Uterus (tissue), 4 donors: ENCODE data around the gene SCLY. TPM values are rescaled to one million over a fixed set of nuclear protein-coding genes. Genes with fewer than 3 reads are reported as not detected.

Experiments used
- DNase-seq, 2 donors: peaks; one replicate each; pipeline ENCODE4 v3.0.0-alpha.2; 2019 to 2020
- H3K27ac ChIP-seq, 2 donors: fragments of 200-600 bp; sonication (generic); 1 replicate in 1 of 2; 2 replicates in 1 of 2; pipeline ENCODE4 v1.5.1; 2016 to 2018
- H3K27me3 ChIP-seq, 2 donors: fragments of 200-600 bp; sonication (generic); one replicate each; pipeline ENCODE4 v1.5.1; 2018 to 2019; ENCODE audit warnings: control low read depth in 1 of 2
- H3K36me3 ChIP-seq, 2 donors: fragments of 200-600 bp; sonication (generic); one replicate each; pipeline ENCODE4 v1.5.1; 2019; ENCODE audit warnings: control low read depth in 1 of 2
- H3K4me1 ChIP-seq, 2 donors: fragments of 200-600 bp; sonication (generic); one replicate each; pipeline ENCODE4 v1.5.1; 2018 to 2019; ENCODE audit warnings: control low read depth in 1 of 2
- H3K4me3 ChIP-seq, 2 donors: fragments of 200-600 bp; sonication (generic); 1 replicate in 1 of 2; 2 replicates in 1 of 2; pipeline ENCODE4 v1.5.1; 2018 to 2019; ENCODE audit warnings: mild to moderate bottlenecking in 1 of 2
- H3K9me3 ChIP-seq, 2 donors: fragments of 200-600 bp; sonication (generic); one replicate each; pipeline ENCODE4 v1.5.1; 2019; ENCODE audit warnings: control low read depth in 1 of 2
- POLR2A ChIP-seq, 2 donors: fragments of 450-650 bp; IDR thresholded peaks; one replicate each; pipeline ENCODE4 v1.6.1; 2016; ENCODE audit warnings: antibody characterized with exemption in 2 of 2, mild to moderate bottlenecking in 1 of 2, moderate library complexity in 1 of 2
- intact Hi-C: fragments of 100-400 bp; cut with DNase I; formaldehyde crosslinking; loops from one replicate; pipeline ENCODE4 v1.15.1; 2023; ENCODE audit warnings: low total_unique reads
- total RNA-seq, 4 donors: library from RNA; depleted of rRNA in 3 of 4; stranded (reverse); fragments of >200 nt in 3 of 4; gene quantifications; one replicate each; pipeline versions ENCODE4 v1.1.0 to v1.2.4, GENCODE V29; 2014 to 2023
- TF ChIP-seq, protein P1 (sequence below), 4 experiments: fragments of 200-600 bp in 2 of 4; fragments of 450-650 bp in 2 of 4; sonication (generic) in 2 of 4; IDR thresholded peaks; one replicate each; pipeline ENCODE4 v1.5.1; 2016 to 2019; ENCODE audit warnings: antibody characterized with exemption in 4 of 4, mild to moderate bottlenecking in 2 of 4, moderate library complexity in 1 of 4
- donor health status: DM: yes; HTN: yes; CAD: no.

SCLY gene
- total RNA-seq, 4 donors from 2014 or later = 5.1 to 26.0 (median 12.8) TPM

DNA sequence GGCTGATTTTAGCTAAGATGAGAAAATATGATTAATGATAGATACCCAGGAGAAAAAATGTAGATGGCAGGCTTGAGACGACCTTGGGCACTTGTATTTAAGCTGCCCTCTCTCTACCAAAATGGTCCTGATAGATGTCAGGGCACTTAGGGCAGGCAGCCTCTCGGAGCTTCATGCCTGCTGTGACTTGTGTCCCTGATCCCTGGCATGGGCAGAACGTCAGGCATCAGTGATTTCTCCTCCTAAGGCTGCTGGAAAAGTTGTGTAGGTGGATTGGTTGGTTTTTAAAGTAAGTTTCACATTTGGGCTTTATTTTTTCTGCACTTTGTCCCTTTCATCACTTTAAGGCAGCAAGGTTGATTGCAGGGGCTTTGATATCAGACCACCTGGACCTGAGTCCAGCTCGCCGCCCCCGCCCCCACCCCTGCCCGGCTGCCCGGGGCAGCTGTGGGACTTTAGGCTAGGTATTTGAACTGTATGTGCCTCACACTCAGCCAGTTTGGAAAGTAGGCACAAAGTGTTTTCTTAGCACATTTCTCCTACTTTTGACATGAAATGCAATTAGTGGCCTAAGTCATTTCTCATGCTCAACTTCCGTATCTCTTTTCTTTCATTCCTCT, 35.0 kb upstream of the SCLY start:
- Histone ChIP-seq H3K4me3 (no peak overlapping the region), H3K9me3 (no peaks in the 10 kb centered on the region), H3K27me3 (no peaks in the 10 kb centered on the region), H3K36me3 (no peaks in the 10 kb centered on the region), H3K27ac (no peak overlapping the region), H3K4me1 (no peaks in the 10 kb centered on the region)
- intact Hi-C loops = no loop called here
- TF ChIP-seq, protein P1, sequence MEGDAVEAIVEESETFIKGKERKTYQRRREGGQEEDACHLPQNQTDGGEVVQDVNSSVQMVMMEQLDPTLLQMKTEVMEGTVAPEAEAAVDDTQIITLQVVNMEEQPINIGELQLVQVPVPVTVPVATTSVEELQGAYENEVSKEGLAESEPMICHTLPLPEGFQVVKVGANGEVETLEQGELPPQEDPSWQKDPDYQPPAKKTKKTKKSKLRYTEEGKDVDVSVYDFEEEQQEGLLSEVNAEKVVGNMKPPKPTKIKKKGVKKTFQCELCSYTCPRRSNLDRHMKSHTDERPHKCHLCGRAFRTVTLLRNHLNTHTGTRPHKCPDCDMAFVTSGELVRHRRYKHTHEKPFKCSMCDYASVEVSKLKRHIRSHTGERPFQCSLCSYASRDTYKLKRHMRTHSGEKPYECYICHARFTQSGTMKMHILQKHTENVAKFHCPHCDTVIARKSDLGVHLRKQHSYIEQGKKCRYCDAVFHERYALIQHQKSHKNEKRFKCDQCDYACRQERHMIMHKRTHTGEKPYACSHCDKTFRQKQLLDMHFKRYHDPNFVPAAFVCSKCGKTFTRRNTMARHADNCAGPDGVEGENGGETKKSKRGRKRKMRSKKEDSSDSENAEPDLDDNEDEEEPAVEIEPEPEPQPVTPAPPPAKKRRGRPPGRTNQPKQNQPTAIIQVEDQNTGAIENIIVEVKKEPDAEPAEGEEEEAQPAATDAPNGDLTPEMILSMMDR (IDR thresholded peaks at IDR 0.05) = no peak
- TF ChIP-seq POLR2A (IDR thresholded peaks at IDR 0.05) = no peak
- no peak for DNase-seq

DNA sequence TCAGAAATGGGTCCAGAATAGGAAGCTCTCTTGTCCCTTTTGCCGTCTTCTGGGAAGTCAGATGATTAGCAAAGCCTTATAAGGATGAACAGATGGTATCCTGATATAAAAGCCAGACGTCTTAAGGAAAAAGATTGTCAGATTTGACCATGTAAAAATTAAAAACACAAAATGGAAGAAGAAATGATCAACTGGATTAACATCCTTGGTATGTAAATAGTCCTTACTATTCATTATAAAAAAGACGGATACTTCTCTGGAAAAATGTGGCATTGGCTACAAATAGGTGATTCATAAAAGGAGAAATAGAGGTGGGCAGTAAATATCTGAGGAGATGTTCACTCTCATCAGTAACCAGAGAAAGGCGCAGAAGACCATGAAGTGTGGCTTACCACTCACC, 33.7 kb upstream of the SCLY start:
- no peaks in the 10 kb centered on the region for H3K36me3 ChIP-seq

DNA sequence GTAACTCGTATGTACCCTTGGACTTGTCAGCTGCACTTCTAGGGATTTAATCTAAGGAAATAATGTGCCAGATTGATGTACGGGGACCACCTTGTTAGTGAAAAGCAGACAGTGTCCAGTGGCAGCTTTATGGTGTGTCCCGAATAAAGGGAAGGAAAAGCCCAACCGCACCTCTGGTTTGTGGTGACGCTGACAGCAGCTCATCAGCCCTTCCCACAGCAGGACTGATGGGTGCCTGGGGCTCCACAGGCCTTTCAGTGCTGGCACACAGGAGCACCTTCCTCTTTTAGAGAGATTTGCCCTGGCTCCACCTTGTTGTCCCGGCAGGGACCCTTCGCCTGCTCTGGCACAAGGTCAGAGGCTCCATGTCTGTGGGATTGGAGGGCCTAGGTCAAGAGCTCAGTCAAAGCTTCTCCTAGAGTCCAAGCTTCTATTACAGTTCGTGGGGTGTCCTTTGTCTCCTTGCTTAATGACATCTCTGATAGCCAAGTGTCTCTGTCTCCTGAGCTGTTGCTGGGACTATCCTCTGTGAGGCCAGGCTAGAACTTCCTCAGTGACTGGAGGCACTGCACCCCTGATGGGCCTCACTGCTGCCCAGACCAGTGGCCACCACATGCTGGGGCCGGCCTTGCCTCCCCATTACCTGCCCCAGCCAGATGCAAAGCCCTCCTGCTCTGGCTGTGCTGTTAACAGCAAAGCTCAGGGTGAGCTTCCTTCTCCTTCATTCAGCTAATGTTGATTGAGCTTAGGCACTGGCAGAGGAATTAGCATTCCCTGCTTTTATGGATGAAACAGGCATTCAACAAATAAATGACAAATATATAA, 33.0 kb upstream of the SCLY start:
- no peak for DNase-seq
- no peaks in the 10 kb centered on the region for H3K36me3 ChIP-seq
- no peak overlapping the region for H3K27ac ChIP-seq
- no peaks in the 10 kb centered on the region for H3K27me3 ChIP-seq
- H3K4me1 ChIP-seq = no peaks in the 10 kb centered on the region
- TF ChIP-seq POLR2A (IDR thresholded peaks at IDR 0.05) = no peak
- TF ChIP-seq, protein P1 (IDR thresholded peaks at IDR 0.05) = no peak
- no peak overlapping the region for H3K4me3 ChIP-seq
- no peaks in the 10 kb centered on the region for H3K9me3 ChIP-seq
- intact Hi-C loops = no loop called here

More for the DNA sequence above, 33.7 kb upstream of the SCLY start:
- no peaks in the 10 kb centered on the region for H3K9me3 ChIP-seq
- H3K27ac ChIP-seq = no peak overlapping the region
- H3K4me3 ChIP-seq = no peak overlapping the region
- no peaks in the 10 kb centered on the region for H3K4me1 ChIP-seq
- no peaks in the 10 kb centered on the region for H3K27me3 ChIP-seq
- no peak for DNase-seq
- intact Hi-C loops = no loop called here
- TF ChIP-seq, protein P1 (IDR thresholded peaks at IDR 0.05) = no peak
- TF ChIP-seq POLR2A (IDR thresholded peaks at IDR 0.05) = no peak

DNA sequence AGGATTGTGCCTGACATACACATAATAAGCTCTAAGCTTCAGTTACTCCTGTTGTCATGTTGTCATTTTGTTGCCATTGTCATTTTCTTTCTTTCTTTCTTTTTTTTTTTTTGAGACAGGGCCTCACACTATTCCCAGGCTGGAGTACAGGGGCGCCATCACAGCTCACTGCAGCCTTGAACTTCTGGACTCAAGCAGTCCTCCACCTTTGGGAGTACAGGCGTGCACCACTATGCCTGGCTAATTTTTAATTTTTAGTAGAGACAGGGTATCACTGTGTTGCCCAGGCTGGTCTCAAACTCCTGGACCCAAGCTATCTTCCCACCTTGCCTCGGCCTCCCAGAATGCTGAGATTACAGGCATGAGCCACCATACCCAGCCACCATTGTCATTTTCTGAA, 30.9 kb upstream of the SCLY start:
- Histone ChIP-seq H3K27me3 (no peaks in the 10 kb centered on the region), H3K4me1 (no peaks in the 10 kb centered on the region), H3K36me3 (no peaks in the 10 kb centered on the region), H3K9me3 (no peaks in the 10 kb centered on the region), H3K4me3 (no peak overlapping the region), H3K27ac (no peak overlapping the region)
- no peak for DNase-seq
- intact Hi-C loops = no loop called here
- no peak for TF ChIP-seq POLR2A (IDR thresholded peaks at IDR 0.05)
- TF ChIP-seq, protein P1 (IDR thresholded peaks at IDR 0.05) = no peak

DNA sequence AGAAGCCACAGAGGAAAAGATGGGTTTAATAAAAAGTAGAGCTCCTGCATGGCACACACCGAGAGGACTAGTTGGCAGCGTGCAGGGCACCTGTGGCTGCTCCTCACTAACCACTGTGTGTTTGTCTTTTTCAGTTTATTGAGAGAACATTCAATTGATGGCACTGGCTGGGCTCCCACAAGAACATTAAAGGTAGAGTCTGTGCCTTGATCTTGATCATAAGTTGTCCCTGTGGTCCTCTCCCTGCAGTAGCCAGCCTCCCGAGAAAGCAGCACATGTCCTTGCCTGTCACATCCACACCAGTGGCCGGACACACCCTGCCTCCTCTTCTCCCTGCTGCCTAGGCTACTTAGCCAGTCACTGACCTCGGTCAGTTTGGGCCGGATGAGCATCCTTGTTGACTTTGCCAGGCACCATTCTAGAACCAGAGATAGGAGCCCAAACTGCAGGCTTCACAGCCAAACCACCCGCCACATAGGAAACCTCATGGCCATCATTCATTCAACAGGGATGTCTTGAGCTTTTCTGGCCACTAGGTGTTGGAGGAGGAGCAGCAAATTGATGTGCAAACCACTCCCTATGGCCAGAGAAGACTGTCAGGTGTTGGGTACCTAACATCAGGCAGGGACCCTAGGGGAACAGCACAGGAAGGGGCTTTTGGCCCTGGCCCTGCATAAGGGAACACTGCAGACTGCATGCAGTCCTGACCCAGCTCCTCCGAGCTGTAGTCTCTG, 30.2 kb upstream of the SCLY start:
- no peaks in the 10 kb centered on the region for H3K27me3 ChIP-seq
- DNase-seq = no peak
- no peaks in the 10 kb centered on the region for H3K36me3 ChIP-seq
- no peaks in the 10 kb centered on the region for H3K4me1 ChIP-seq
- no peaks in the 10 kb centered on the region for H3K9me3 ChIP-seq
- TF ChIP-seq POLR2A (IDR thresholded peaks at IDR 0.05) = no peak
- TF ChIP-seq, protein P1 (IDR thresholded peaks at IDR 0.05) = no peak
- H3K27ac ChIP-seq = no peak overlapping the region
- intact Hi-C loops = no loop called here
- H3K4me3 ChIP-seq = no peak overlapping the region
